ENCODE results near the gene MYO3B. TPM values are rescaled to one million over a fixed set of nuclear protein-coding genes. Genes with fewer than 3 reads are reported as not detected.

MYO3B gene
- polyA plus RNA-seq, 1 donor (not counting 4 experiments of a cell fraction or from before 2014, with no cell fraction given), result 4.4 TPM

- dilution Hi-C loops (cut with MboI; ENCODE audit: extremely low pct_ligation_motif_present, low sequenced_read_pairs), result no loop called here
- Histone ChIP-seq H3K27ac (ENCODE audit: control insufficient read depth, insufficient read depth, low read length) (no peak overlapping the region), H4K20me1 (ENCODE audit: control insufficient read depth, extremely low read depth, insufficient read depth, low read length) (no peaks in the 10 kb centered on the region), H3K4me1 (ENCODE audit: control insufficient read depth, extremely low read depth, insufficient read depth, low read length) (peaks cover 4% of the 10 kb centered on the region), H3K9ac (ENCODE audit: control insufficient read depth, extremely low read depth, insufficient read depth, low read length) (no peak overlapping the region), H3K79me2 (ENCODE audit: control insufficient read depth, insufficient read depth, low read length) (no peaks in the 10 kb centered on the region), H3K4me3 (ENCODE audit: control insufficient read depth in 2 of 3, extremely low read depth in 1 of 3, insufficient read depth in 2 of 3, low read depth in 1 of 3, low read length in 3 of 3) (no peak overlapping the region), H3K9me1 (ENCODE audit: control insufficient read depth, extremely low read depth, insufficient read depth, low read length) (no peaks in the 10 kb centered on the region), H2AFZ (ENCODE audit: control insufficient read depth, low read length) (no peak overlapping the region), H3K9me3 (ENCODE audit: control insufficient read depth, low read depth, low read length) (no peaks in the 10 kb centered on the region), H3K4me2 (ENCODE audit: control insufficient read depth, extremely low read depth, insufficient read depth, low read depth, low read length) (no peak overlapping the region), H3K36me3 (ENCODE audit: control insufficient read depth in 2 of 2, extremely low read depth in 1 of 2, insufficient read depth in 2 of 2, low read length in 2 of 2) (peaks cover 0 to 4% of the 10 kb centered on the region in 2 experiments), H3K27me3 (ENCODE audit: control insufficient read depth, extremely low read depth, insufficient read depth, low read length) (no peaks in the 10 kb centered on the region)
- DNase-seq (ENCODE audit: low read depth, low spot score) (no peak), FAIRE-seq (peak; percentile 13)
- TF ChIP-seq CTCF (optimal IDR thresholded peaks at IDR 0.05 in 1 of 3, IDR thresholded peaks at IDR 0.05 in 1 of 3, conservative IDR thresholded peaks at IDR 0.05 in 1 of 3; ENCODE audit: extremely low read depth in 1 of 3, insufficient read depth in 2 of 3, low read length in 3 of 3) (no peak), EZH2 (IDR thresholded peaks at IDR 0.05; ENCODE audit: low read length) (no peak)
Measured at GRCh38 chr2:170229125-170229524, 51.2 kb downstream of the MYO3B start.

GRCh38 chr2:170229744-170230143, 51.8 kb downstream of the MYO3B start:
- H3K4me2 ChIP-seq (ENCODE audit: control insufficient read depth, extremely low read depth, insufficient read depth, low read depth, low read length), result no peak overlapping the region
- H2AFZ ChIP-seq (ENCODE audit: control insufficient read depth, low read length), result no peak overlapping the region

More at GRCh38 chr2:170229744-170230143, 51.8 kb downstream of the MYO3B start:
- H3K4me3 ChIP-seq (ENCODE audit: control insufficient read depth in 2 of 3, extremely low read depth in 1 of 3, insufficient read depth in 2 of 3, low read depth in 1 of 3, low read length in 3 of 3), result no peak overlapping the region
- H4K20me1 ChIP-seq (ENCODE audit: control insufficient read depth, extremely low read depth, insufficient read depth, low read length), result no peaks in the 10 kb centered on the region
- no peaks in the 10 kb centered on the region for H3K9me3 ChIP-seq (ENCODE audit: control insufficient read depth, low read depth, low read length)
- no peak overlapping the region for H3K9ac ChIP-seq (ENCODE audit: control insufficient read depth, extremely low read depth, insufficient read depth, low read length)
- DNase-seq (ENCODE audit: low read depth, low spot score) (no peak), FAIRE-seq (no peak)
- dilution Hi-C loops (cut with MboI; ENCODE audit: extremely low pct_ligation_motif_present, low sequenced_read_pairs), result no loop called here
- H3K79me2 ChIP-seq (ENCODE audit: control insufficient read depth, insufficient read depth, low read length), result no peaks in the 10 kb centered on the region
- no peaks in the 10 kb centered on the region for H3K27me3 ChIP-seq (ENCODE audit: control insufficient read depth, extremely low read depth, insufficient read depth, low read length)
- TF ChIP-seq CTCF (optimal IDR thresholded peaks at IDR 0.05 in 1 of 3, IDR thresholded peaks at IDR 0.05 in 1 of 3, conservative IDR thresholded peaks at IDR 0.05 in 1 of 3; ENCODE audit: extremely low read depth in 1 of 3, insufficient read depth in 2 of 3, low read length in 3 of 3) (no peak), EZH2 (IDR thresholded peaks at IDR 0.05; ENCODE audit: low read length) (no peak)
- H3K4me1 ChIP-seq (ENCODE audit: control insufficient read depth, extremely low read depth, insufficient read depth, low read length), result peaks cover 4% of the 10 kb centered on the region
- no peaks in the 10 kb centered on the region for H3K9me1 ChIP-seq (ENCODE audit: control insufficient read depth, extremely low read depth, insufficient read depth, low read length)
- H3K27ac ChIP-seq (ENCODE audit: control insufficient read depth, insufficient read depth, low read length), result no peak overlapping the region
- H3K36me3 ChIP-seq (ENCODE audit: control insufficient read depth in 2 of 2, extremely low read depth in 1 of 2, insufficient read depth in 2 of 2, low read length in 2 of 2), result peaks cover 0 to under 1% of the 10 kb centered on the region in 2 experiments
